HepG2 (cell line): ENCODE results near the gene ZNF783. TPM values are rescaled to one million over a fixed set of nuclear protein-coding genes. Genes with fewer than 3 reads are reported as not detected.

ENCODE experiments used
- FOXO4 ChIP-seq: sonication (generic); formaldehyde crosslinking; conservative IDR thresholded peaks from 2 replicates; pipeline ENCODE4 v1.8.1; 2023; ENCODE audit warnings: missing genetic modification reagents
- GATA4 ChIP-seq: sonication (generic); IDR thresholded peaks from 2 replicates; pipeline ENCODE4 v1.6.1; 2016; ENCODE audit warnings: antibody characterized with exemption, low read depth, borderline replicate concordance
- SNAI1 ChIP-seq: sonication (generic); formaldehyde crosslinking; IDR thresholded peaks from 2 replicates; pipeline ENCODE4 v1.5.0; 2020; ENCODE audit warnings: mild to moderate bottlenecking, missing genetic modification reagents, borderline replicate concordance
- SYNCRIP ChIP-seq: fragments of 200-400 bp; formaldehyde crosslinking; IDR thresholded peaks from 2 replicates; pipeline ENCODE4 v1.6.1; 2018; ENCODE audit warnings: mild to moderate bottlenecking, low read depth, low read length; ENCODE audit not compliant: insufficient read depth
- TARDBP ChIP-seq: sonication (generic); formaldehyde crosslinking; IDR thresholded peaks from 2 replicates; pipeline ENCODE4 v1.8.0; 2022; ENCODE audit warnings: mild to moderate bottlenecking, missing genetic modification reagents
- TFAP4 ChIP-seq: sonication (generic); IDR thresholded peaks from 2 replicates; pipeline ENCODE4 v1.6.1; 2016; ENCODE audit warnings: low read depth, borderline replicate concordance
- ZBTB43 ChIP-seq: sonication (generic); formaldehyde crosslinking; conservative IDR thresholded peaks from 2 replicates; pipeline ENCODE4 v1.4.0; 2020; ENCODE audit warnings: missing genetic modification reagents
- ZFYVE20 ChIP-seq: sonication (generic); formaldehyde crosslinking; IDR thresholded peaks from 2 replicates; pipeline ENCODE4 v1.8.0; 2023; ENCODE audit warnings: low read depth, mild to moderate bottlenecking, moderate library complexity, missing genetic modification reagents, borderline replicate concordance
- ZNF138 ChIP-seq: sonication (generic); formaldehyde crosslinking; IDR thresholded peaks from 2 replicates; pipeline ENCODE4 v1.5.0; 2020; ENCODE audit warnings: mild to moderate bottlenecking, low read depth, missing genetic modification reagents
- ZNF207 ChIP-seq: fragments of 450-650 bp; IDR thresholded peaks from 2 replicates; pipeline ENCODE4 v1.6.1; 2016; ENCODE audit warnings: antibody characterized with exemption, borderline replicate concordance
- ZNF337 ChIP-seq: sonication (generic); formaldehyde crosslinking; IDR thresholded peaks from 2 replicates; pipeline ENCODE4 v1.5.1; 2020; ENCODE audit warnings: missing genetic modification reagents, low read depth, mild to moderate bottlenecking, borderline replicate concordance
- ZNF33A ChIP-seq: sonication (generic); formaldehyde crosslinking; IDR thresholded peaks from 2 replicates; pipeline ENCODE4 v1.5.1; 2020; ENCODE audit warnings: missing genetic modification reagents, mild to moderate bottlenecking, moderate library complexity, borderline replicate concordance
- ZNF75D ChIP-seq: sonication (generic); formaldehyde crosslinking; IDR thresholded peaks from 2 replicates; pipeline ENCODE4 v1.8.1; 2023; ENCODE audit warnings: missing genetic modification reagents, mild to moderate bottlenecking, borderline replicate concordance
- ZNF761 ChIP-seq: sonication (generic); formaldehyde crosslinking; conservative IDR thresholded peaks from 2 replicates; pipeline ENCODE4 v1.4.0; 2020; ENCODE audit warnings: mild to moderate bottlenecking, missing genetic modification reagents
- ZNF770 ChIP-seq: sonication (generic); formaldehyde crosslinking; IDR thresholded peaks from 2 replicates; pipeline ENCODE4 v1.5.0; 2020; ENCODE audit warnings: mild to moderate bottlenecking, missing genetic modification reagents
- ZSCAN30 ChIP-seq: sonication (generic); formaldehyde crosslinking; IDR thresholded peaks from 2 replicates; pipeline ENCODE4 v1.5.0; 2020; ENCODE audit warnings: mild to moderate bottlenecking, missing genetic modification reagents
- polyA plus RNA-seq, 8 experiments: library from polyadenylated mRNA; depleted of rRNA in 3 of 8; stranded (reverse) in 7 of 8; unstranded in 1 of 8; fragments of >200 nt; fragmentation: Illumina TruSeq in 4 of 8; extraction: Trizol in 4 of 8; gene quantifications; 2 replicates each; pipeline versions ENCODE4 v1.2.1 to v1.2.3, GENCODE V29; 2011 to 2016; ENCODE audit warnings: low read depth in 4 of 8, missing spikeins in 1 of 8, mixed read lengths in 1 of 8; ENCODE audit not compliant: insufficient read depth in 1 of 8
- total RNA-seq, 5 experiments: library from RNA; depleted of rRNA; stranded (reverse); fragments of >200 nt; fragmentation: Illumina TruSeq; extraction: Trizol; gene quantifications; 2 replicates each; pipeline ENCODE4 v1.2.3, GENCODE V29; 2016; ENCODE audit warnings: low read depth in 1 of 5
- TF ChIP-seq, protein P1 (sequence below): conservative IDR thresholded peaks from 2 replicates; pipeline ENCODE4 v1.6.1; 2018; ENCODE audit warnings: missing genetic modification reagents
- TF ChIP-seq, protein P2 (sequence below): IDR thresholded peaks from 2 replicates; pipeline ENCODE4 v1.6.1; 2016
- TF ChIP-seq, protein P3 (sequence below): sonication (generic); formaldehyde crosslinking; IDR thresholded peaks from 2 replicates; pipeline ENCODE4 v1.5.0; 2020; ENCODE audit warnings: missing genetic modification reagents

The ZNF783 gene
- total and polyA plus RNA-seq, 2 of the 13 experiments (the other 11 are each of a cell fraction or from before 2014, with no cell fraction given): 4.1 to 5.2 TPM

GRCh38 chr7:149239345-149240143, 22.5 kb upstream of the ZNF783 start, which contains the start of gene ZNF212 (continued):
- TF ChIP-seq ZNF770 (CRISPR knock-in tag) (no peak; the same call in 1 of the 2 replicates), ZBTB43 (CRISPR knock-in tag) (no peak), ZFYVE20 (CRISPR knock-in tag) (peak; percentile 77; the same call in 1 of the 2 replicates), TARDBP (CRISPR knock-in tag) (peak; percentile 66; the same call in 1 of the 2 replicates), ZNF75D (CRISPR knock-in tag) (no peak), ZNF207 (no peak), FOXO4 (CRISPR knock-in tag) (no peak), ZNF33A (0 out of 2 replicates have a peak, but pooled peaks have one; percentile 87), ZNF138 (CRISPR knock-in tag) (peak; percentile 78; the same call in 1 of the 2 replicates), GATA4 (0 out of 2 replicates have a peak, but pooled peaks have one; percentile 34), SNAI1 (CRISPR knock-in tag) (no peak), ZSCAN30 (CRISPR knock-in tag) (no peak), ZNF337 (CRISPR knock-in tag) (no peak), ZNF761 (0 out of 2 replicates have a peak, but pooled peaks have one; percentile 35), TFAP4 (peak; percentile 59), SYNCRIP (no peak)
- TF ChIP-seq, protein P1, sequence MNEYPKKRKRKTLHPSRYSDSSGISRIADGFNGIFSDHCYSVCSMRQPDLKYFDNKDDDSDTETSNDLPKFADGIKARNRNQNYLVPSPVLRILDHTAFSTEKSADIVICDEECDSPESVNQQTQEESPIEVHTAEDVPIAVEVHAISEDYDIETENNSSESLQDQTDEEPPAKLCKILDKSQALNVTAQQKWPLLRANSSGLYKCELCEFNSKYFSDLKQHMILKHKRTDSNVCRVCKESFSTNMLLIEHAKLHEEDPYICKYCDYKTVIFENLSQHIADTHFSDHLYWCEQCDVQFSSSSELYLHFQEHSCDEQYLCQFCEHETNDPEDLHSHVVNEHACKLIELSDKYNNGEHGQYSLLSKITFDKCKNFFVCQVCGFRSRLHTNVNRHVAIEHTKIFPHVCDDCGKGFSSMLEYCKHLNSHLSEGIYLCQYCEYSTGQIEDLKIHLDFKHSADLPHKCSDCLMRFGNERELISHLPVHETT (CRISPR knock-in tag): peak; percentile 82
- TF ChIP-seq, protein P2, sequence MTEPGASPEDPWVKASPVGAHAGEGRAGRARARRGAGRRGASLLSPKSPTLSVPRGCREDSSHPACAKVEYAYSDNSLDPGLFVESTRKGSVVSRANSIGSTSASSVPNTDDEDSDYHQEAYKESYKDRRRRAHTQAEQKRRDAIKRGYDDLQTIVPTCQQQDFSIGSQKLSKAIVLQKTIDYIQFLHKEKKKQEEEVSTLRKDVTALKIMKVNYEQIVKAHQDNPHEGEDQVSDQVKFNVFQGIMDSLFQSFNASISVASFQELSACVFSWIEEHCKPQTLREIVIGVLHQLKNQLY (CRISPR knock-in tag): no peak
- TF ChIP-seq, protein P3, sequence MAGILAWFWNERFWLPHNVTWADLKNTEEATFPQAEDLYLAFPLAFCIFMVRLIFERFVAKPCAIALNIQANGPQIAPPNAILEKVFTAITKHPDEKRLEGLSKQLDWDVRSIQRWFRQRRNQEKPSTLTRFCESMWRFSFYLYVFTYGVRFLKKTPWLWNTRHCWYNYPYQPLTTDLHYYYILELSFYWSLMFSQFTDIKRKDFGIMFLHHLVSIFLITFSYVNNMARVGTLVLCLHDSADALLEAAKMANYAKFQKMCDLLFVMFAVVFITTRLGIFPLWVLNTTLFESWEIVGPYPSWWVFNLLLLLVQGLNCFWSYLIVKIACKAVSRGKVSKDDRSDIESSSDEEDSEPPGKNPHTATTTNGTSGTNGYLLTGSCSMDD (CRISPR knock-in tag): no peak
